ENCODE results near the gene RITA1. TPM values are rescaled to one million over a fixed set of nuclear protein-coding genes. Genes with fewer than 3 reads are reported as not detected.

RITA1 gene
- total and polyA plus RNA-seq, 2 donors from 2014 or later = 14.6 to 31.6 TPM

DNA sequence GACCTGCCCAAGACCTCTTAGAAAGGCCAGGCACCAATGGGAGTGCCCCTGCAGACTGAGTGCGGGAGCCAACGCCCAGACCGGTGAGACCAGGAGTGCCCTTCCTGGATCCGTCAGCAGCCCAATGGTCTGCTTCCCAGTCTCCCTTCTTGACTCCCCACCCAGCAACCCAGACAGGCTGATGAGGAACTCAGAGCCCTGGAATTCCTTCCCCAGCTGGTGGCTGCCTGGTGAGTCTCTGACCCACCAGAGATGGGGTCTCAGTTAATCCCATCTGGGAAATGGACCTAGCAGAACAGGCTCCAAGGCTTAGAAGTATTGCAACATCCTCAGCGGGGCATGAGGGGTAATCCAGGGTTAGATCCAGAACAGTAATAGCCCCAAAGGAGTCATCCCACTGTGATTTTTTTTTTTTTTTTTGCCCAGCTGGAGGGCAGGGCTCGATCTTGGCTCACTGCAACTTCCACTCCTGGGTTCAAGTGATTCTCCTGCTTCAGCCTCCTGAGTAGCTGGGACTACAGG lies 48.5 kb upstream of the RITA1 start:
- no peak overlapping the region for H3K4me3 ChIP-seq (ENCODE audit: low read length in 3 of 3)
- peak in 1 of 5 donors; percentile 74 for DNase-seq
- H3K4me1 ChIP-seq (ENCODE audit: control insufficient read depth in 2 of 3, insufficient read depth in 2 of 3, low read depth in 1 of 3, low read length in 3 of 3) = peaks cover 0 to 10% (median 9%) of the 10 kb centered on the region in 3 donors
- H3K9ac ChIP-seq (ENCODE audit: low read length in 3 of 3) = no peak overlapping the region
- FAIRE-seq = no peak
- H3K27ac ChIP-seq (ENCODE audit: low read depth in 2 of 2, low read length in 2 of 2) = peak overlapping the region in 1 of 2 donors; percentile 51
- TF ChIP-seq, protein P1, sequence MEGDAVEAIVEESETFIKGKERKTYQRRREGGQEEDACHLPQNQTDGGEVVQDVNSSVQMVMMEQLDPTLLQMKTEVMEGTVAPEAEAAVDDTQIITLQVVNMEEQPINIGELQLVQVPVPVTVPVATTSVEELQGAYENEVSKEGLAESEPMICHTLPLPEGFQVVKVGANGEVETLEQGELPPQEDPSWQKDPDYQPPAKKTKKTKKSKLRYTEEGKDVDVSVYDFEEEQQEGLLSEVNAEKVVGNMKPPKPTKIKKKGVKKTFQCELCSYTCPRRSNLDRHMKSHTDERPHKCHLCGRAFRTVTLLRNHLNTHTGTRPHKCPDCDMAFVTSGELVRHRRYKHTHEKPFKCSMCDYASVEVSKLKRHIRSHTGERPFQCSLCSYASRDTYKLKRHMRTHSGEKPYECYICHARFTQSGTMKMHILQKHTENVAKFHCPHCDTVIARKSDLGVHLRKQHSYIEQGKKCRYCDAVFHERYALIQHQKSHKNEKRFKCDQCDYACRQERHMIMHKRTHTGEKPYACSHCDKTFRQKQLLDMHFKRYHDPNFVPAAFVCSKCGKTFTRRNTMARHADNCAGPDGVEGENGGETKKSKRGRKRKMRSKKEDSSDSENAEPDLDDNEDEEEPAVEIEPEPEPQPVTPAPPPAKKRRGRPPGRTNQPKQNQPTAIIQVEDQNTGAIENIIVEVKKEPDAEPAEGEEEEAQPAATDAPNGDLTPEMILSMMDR (IDR thresholded peaks at IDR 0.05; ENCODE audit: borderline replicate concordance, extremely low read depth, insufficient read depth) = no peak
- intact Hi-C loops (cut with DNase I) = no loop called here
- H3K36me3 ChIP-seq (ENCODE audit: control insufficient read depth in 2 of 3, insufficient read depth in 3 of 3, low read length in 3 of 3) = no peaks in the 10 kb centered on the region
- H3K9me3 ChIP-seq (ENCODE audit: control insufficient read depth in 2 of 3, insufficient read depth in 1 of 3, low read length in 3 of 3) = no peaks in the 10 kb centered on the region
- H3K27me3 ChIP-seq (ENCODE audit: control insufficient read depth, insufficient read depth, low read length) = no peaks in the 10 kb centered on the region

DNA sequence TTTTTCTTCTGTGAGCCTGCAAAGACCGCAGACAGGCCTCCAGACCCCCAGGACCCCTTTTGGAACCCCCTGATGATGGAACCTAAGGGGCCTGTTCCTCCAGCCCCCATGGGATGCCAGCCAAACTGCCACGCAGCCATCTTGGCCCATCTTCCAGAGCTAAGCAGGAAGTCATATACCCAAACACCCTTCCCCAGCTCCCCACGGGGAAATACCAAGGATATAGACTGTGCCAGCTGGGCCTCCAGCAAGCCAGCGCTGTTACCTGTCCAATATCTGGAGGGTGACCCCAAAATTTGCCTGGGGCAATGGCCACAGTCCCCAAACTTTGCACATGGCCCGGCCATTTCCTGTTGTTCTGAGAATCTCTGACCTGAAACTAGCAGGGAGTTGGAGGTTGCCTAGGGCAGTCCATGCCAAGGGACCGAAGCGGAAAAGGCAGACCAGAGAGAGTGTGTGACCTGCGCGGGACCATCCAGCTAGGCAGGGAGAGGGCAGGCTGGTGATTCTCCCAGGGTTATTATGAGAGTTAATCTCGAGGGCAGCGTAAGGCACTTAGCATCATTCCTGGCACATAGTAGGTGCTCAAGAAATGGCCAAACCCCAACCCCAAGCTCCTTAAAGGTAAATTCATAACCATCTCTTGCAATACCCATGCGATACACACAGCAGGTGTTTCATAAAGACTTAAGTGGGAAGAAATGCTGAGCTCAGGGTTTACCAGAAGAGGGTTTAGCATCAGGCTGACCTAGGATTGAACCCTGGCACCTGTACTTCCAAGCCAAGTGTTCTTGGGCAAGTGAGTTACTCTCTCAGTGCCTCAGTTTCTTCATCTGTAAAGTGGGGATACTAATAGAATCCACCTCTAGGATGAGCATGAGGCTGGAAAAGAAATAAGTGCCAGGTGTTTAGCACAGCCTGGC lies 47.4 kb upstream of the RITA1 start:
- peaks cover 0 to 11% (median 10%) of the 10 kb centered on the region in 3 donors for H3K4me1 ChIP-seq (ENCODE audit: control insufficient read depth in 2 of 3, insufficient read depth in 2 of 3, low read depth in 1 of 3, low read length in 3 of 3)
- no peaks in the 10 kb centered on the region for H3K27me3 ChIP-seq (ENCODE audit: control insufficient read depth, insufficient read depth, low read length)
- no peak overlapping the region for H3K4me3 ChIP-seq (ENCODE audit: low read length in 3 of 3)
- FAIRE-seq (no peak), DNase-seq (peak in 1 of 5 donors; percentile 48)
- no peak overlapping the region for H3K9ac ChIP-seq (ENCODE audit: low read length in 3 of 3)
- H3K27ac ChIP-seq (ENCODE audit: low read depth in 2 of 2, low read length in 2 of 2) = peak overlapping the region; percentile 19 to 72
- no peaks in the 10 kb centered on the region for H3K36me3 ChIP-seq (ENCODE audit: control insufficient read depth in 2 of 3, insufficient read depth in 3 of 3, low read length in 3 of 3)
- TF ChIP-seq, protein P1 (IDR thresholded peaks at IDR 0.05; ENCODE audit: borderline replicate concordance, extremely low read depth, insufficient read depth) = no peak
- intact Hi-C loops (cut with DNase I) = no loop called here
- H3K9me3 ChIP-seq (ENCODE audit: control insufficient read depth in 2 of 3, insufficient read depth in 1 of 3, low read length in 3 of 3) = no peaks in the 10 kb centered on the region

DNA sequence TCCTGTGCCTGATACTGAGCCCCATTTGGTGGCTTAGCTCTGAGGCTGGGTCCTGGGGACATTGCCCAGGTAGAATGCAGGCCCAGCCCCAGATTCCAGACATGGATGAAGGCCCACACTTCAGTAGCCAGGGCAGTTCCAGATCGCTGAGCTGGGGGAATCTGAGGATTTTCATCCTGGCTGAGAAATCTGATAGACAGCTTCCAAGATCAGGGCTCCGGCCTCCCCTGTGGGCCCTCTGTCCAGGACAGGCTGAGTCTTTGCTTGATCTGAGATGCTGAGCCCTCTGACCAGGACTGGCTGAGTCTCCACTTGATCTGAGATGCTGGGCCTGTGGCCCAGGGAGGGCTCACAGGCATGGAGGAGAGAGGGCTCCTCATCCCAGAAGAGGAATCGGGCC lies 46.7 kb upstream of the RITA1 start:
- Histone ChIP-seq H3K36me3 (ENCODE audit: control insufficient read depth in 2 of 3, insufficient read depth in 3 of 3, low read length in 3 of 3) (no peaks in the 10 kb centered on the region), H3K4me3 (ENCODE audit: low read length in 3 of 3) (no peak overlapping the region), H3K4me1 (ENCODE audit: control insufficient read depth in 2 of 3, insufficient read depth in 2 of 3, low read depth in 1 of 3, low read length in 3 of 3) (peaks cover 0 to 11% (median 10%) of the 10 kb centered on the region in 3 donors), H3K9me3 (ENCODE audit: control insufficient read depth in 2 of 3, insufficient read depth in 1 of 3, low read length in 3 of 3) (no peaks in the 10 kb centered on the region), H3K27ac (ENCODE audit: low read depth in 2 of 2, low read length in 2 of 2) (peak overlapping the region; percentile 19 to 72), H3K27me3 (ENCODE audit: control insufficient read depth, insufficient read depth, low read length) (no peaks in the 10 kb centered on the region), H3K9ac (ENCODE audit: low read length in 3 of 3) (no peak overlapping the region)
- TF ChIP-seq, protein P1 (IDR thresholded peaks at IDR 0.05; ENCODE audit: borderline replicate concordance, extremely low read depth, insufficient read depth) = no peak
- no peak for FAIRE-seq
- intact Hi-C loops (cut with DNase I) = no loop called here
- peak; percentile 70 to 90 (median 81) for DNase-seq

Data from kidney (tissue), 14 donors.